A673 (cell line): ENCODE results near the gene RBM20.

Source experiments
- CTCF ChIP-seq: fragments of 300-800, 200-600 bp; sonication (generic); conservative IDR thresholded peaks from 2 replicates; pipeline ENCODE4 v1.5.1; 2017; ENCODE audit warnings: low read depth, mild to moderate bottlenecking, antibody characterized with exemption, low read length, moderate library complexity, mixed read lengths
- EZH2 ChIP-seq: fragments of 200-600 bp; sonication (generic); IDR thresholded peaks from 2 replicates; pipeline ENCODE4 v1.6.1; 2017; ENCODE audit warnings: borderline replicate concordance, low read depth, mild to moderate bottlenecking, mixed read lengths, antibody characterized with exemption, low read length; ENCODE audit not compliant: poor library complexity, severe bottlenecking

GRCh38 chr10:110724116-110724921 lies 80.2 kb downstream of the RBM20 start:
- no peak for TF ChIP-seq CTCF
- TF ChIP-seq EZH2 = no peak
